ENCODE measurements around the gene TRIM46. TPM values are rescaled to one million over a fixed set of nuclear protein-coding genes. Genes with fewer than 3 reads are reported as not detected.
"Not testable (repeated sequence)": the region's sequence is repeated elsewhere in the genome, so short reads cannot be mapped to it uniquely, and the experiment has no call there.

Gene TRIM46
- total RNA-seq, 1 donor from 2014 or later, result 20.1 TPM

DNA sequence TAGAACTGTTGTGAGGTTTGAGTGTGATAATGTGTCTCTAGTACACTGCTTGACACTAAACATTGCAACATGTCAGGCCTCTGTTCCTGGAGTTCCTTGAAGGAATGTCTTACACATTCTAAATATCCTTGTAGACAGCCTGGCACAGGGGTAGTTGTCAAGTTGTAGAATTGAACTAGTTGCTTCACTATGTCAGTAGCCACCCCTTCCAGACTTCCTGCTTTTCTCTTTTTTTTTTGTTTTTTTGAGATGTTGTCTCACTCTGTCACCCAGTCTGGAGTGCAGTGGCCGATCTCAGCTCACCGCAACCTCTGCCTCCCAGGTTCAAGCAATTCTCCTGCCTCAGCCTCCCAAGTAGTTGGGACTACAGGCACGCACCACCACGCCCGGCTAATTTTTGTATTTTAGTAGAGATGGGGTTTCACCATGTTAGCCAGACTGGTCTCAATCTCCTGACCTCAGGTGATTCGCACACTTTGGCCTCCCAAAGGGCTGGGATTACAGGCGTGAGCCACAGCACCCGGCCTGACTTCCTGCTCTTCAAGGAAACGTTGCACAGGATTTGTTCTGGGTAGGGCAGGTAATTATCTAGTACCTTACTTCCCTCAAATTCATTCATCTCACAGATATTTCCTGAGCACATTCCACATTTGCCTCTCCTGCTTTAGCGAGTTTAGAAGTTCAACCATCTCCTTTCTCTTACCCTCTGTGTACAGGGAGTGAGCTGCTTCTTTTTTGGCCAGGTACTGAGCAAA lies 46.7 kb downstream of the TRIM46 start:
- intact Hi-C loops (cut with micrococcal nuclease), result not testable (repeated sequence)

DNA sequence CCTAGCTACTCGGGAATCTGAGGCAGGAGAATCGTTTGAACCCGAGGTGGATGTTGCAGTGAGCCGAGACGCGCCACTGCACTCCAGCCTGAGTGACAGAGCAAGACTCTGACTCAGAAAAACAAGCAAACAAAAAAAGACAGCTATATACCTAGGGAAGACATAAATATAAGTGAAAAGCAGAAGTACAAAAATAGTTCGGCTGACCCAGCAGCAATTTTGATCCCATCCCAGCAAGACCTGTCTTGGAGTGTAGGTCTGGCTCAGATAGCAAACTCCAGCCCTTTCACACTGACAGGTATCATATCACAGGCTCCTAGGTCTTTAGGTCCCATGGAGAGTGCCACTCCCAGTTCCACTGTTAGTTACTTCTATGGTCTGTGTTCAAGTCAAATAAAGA lies 49.4 kb downstream of the TRIM46 start:
- intact Hi-C loops (cut with micrococcal nuclease), result no loop called here

DNA sequence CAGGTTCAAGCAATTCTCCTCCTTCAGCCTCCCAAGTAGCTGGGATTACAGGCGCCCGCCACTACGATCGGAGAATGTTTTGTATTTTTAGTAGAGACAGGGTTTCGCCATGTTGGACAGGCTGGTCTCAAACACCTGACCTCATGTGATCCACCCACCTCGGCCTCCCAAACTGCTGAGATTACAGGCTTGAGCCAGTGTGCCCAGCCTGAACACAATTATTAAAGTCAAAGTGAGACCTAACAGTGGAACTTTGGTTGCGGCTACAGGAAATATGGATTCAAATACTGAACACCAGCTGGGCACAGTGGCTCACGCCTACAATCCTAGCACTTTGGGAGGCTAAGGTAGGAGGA lies 51.7 kb downstream of the TRIM46 start:
- intact Hi-C loops (cut with micrococcal nuclease), result loop anchor here (5.0 kb wide), 1 partner anchor 138 kb away; no protein-coding TSS in a partner anchor

DNA sequence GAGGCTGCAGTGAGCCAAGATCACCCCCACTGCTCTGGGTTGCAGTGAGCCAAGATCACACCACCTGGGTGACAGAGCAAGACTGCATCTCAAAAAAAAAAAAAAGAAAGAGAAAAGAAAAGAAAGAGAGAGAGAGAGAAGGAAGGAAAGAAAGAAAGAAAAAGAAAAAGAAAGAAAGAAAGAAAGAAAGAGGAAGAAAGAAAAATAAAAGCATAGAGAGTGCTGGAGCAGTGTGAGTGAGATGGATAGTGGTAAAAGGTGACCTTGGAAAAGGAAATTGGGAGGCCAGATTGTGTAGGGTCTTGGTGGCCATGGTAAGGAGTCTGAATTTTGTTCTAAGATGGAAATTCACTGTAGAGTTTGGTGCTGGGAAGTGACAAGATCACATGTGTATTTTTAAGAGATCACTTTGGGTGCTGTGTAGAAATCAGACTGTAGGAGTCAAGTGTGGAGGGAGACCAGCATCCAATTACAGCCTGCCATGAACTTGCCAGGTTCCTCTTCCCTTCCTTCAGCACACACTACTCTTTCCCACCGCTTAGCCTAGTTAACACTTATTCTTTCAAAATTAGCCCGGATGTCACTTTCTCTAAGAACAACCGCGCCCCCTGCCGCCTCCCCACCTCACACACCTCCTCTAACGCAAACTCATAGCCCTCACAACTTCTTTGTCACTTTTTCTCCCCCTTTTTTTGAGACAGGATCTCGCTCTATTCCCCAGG lies 52.7 kb downstream of the TRIM46 start:
- intact Hi-C loops (cut with micrococcal nuclease), result loop anchor here (5.0 kb wide), 1 partner anchor 139 kb away; no protein-coding TSS in a partner anchor

DNA sequence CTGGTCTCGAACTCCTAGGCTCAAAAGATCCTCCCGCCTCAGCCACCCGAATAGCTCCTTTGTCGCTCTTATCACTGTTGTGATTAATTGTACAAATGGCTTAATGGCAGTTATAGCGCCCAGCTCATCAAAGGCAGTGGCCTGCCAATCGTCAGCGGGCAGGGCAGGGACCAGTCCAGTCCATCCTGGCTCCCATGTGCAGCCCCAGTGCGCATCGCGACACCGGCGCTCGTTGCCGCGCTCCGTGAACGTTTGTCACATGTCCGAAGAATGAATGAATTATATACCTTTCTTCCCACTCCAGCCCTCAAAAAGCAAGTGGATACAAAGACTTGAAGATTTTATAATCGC lies 53.2 kb downstream of the TRIM46 start:
- intact Hi-C loops (cut with micrococcal nuclease), result loop anchor here (1.0 to 5.0 kb wide), 8 partner anchors 8 to 253 kb away; partner anchors contain the start of genes CKS1B and ENTREP3

DNA sequence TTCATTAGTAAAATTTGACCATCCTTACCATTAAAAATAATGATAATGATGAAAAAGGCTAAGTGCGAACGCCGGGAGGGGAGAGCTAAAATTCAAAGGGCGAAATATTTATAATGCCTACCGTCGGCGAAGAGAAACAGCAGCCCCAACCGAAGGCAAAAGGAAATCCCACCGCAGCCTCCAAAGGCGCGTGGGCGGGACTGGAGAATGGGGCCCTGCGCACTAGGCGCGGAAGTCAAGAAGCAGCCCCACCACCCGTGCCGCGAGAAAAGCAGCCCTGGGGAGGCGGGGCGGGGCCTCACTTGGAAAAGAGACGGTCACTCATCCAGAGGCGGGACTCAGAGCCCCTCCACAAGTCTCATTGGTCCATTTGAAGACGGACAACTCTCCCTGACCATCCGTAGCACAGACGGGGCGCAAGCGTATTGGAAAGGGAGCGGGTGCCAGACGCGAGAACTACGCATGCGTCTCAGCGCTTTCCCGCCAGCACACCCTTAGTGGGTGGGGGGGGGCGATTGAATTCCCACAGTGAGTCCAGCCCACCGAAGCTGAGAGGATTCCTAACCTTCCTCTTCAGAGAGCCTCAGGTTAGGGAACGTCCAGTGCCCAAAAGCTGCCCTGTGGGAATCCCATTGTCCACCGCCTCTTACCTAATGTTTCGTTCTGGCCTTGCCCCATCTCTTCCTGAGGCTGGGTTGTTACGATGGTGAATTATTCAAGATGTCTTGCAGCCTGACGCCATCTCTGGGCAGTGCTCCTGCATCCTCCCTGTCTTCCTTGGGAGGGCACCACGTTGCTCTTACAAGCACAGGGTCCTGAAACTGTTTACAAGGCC lies 53.8 kb downstream of the TRIM46 start:
- intact Hi-C loops (cut with micrococcal nuclease), result loop anchor here (1.0 to 5.0 kb wide), 8 partner anchors 8 to 253 kb away; partner anchors contain the start of genes CKS1B and ENTREP3

DNA sequence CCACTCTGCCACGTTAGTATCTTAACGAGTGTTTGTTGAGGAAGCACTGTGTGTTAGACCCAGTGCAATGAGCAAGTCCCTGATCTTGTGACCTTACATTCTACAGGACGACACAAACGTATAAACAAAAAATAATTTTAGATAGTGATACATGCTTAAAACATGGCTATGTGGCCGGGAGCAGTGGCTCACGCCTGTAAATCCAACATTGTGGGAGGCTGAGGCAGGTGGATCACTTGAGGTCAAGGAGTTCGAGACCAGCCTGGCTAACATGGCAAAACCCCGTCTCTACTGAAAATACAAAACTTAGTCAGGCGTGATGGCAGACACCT lies 54.4 kb downstream of the TRIM46 start:
- intact Hi-C loops (cut with micrococcal nuclease), result loop anchor here (5.0 kb wide), 1 partner anchor 141 kb away; no protein-coding TSS in a partner anchor

DNA sequence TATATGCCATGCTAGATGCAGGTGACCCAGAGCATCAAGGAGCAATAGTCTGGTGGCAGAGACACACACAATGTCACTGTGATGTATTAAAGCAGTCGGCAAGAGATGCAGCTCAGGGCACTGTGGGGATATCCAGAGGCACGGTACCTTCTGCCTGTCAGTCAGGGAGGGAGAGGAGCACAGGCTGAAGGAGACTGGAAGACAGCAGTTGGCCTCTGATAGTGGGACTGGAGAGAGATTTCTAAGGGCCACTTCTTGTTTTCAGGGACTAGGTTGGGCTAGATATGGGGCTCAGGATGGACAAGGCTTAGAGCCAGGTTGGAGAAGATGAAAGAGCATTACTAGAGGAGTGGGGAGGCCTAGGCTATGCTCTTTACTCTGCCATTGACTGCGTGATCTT lies 57.7 kb downstream of the TRIM46 start:
- intact Hi-C loops (cut with micrococcal nuclease), result not testable (repeated sequence)

DNA sequence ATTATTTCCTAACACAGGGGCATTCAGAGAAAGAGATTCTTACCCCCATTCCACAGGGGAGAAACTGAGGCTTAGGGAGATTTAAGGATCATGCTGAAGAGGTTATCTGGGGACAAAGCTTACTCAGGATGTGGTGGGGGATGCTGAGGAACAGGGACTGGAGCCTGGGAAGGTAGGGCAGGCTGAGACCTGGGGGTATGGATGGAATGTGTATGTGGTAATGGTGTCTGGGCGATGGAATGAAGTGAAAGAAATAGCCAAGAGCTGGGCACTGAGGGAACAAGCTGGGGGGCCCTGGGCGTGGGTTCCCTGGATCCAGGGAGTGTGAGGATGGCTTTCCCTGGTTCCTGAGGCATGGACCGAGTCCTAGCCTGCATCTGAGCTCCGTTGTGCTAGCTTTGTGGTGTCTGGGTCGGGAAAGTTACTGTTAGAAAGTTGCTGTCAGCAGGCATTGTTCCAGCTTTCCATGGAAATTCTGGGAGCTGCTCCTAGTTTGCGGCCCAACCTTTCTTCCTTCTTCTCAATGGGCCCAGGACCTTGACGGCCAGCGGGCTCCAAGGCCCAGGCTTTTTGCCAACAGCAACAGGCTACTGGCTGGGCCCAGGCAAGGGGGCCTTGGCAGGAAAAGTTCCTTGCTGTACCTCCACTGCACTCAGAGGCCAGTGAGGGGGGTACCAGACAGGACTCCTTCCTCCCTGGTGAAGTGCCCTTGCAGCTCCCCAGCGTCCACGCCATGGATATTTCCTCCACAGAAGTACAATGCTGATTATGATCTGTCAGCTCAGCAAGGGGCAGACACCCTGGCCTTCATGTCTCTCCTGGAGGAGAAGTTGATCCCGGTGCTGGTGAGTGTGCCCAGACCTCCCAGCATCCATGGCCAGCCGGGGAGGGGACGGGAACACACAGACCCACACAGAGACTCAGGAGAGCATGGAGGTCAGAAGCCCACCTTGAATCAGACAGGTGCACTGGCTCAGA lies 58.6 kb downstream of the TRIM46 start:
- intact Hi-C loops (cut with micrococcal nuclease), result not testable (repeated sequence)

DNA sequence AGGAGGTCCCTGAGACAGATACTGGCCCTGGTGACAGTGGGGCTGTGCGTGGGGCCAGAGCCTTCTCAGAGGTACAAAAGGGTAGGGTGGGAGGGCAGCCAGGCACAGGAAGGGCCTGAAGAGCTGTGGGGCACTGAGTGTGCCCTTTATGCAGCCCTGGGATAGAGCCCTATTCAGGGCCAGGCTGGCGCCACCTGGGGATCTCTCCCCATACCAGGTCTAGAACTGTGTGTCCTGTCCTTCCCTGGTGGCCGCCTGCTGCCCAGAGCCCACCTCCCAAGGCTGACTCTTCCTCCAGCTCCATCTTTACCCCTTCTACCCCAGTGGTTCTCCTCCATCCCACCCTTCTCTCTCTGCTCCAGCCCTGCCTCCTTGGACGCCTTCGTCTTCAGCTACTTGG lies 59.9 kb downstream of the TRIM46 start:
- intact Hi-C loops (cut with micrococcal nuclease), result not testable (repeated sequence)

Other genes with a start within 250 kb of the TRIM46 start
- 35.1 and 35.3 TPM in 2 replicates for gene PMVK, start 237.1 kb upstream of the TRIM46 start, total RNA-seq
- 119 and 120 TPM in 2 replicates for gene PBXIP1, start 217.8 kb upstream of the TRIM46 start, total RNA-seq
- 45.6 and 47.0 TPM in 2 replicates for gene PYGO2, start 212.1 kb upstream of the TRIM46 start, total RNA-seq
- 81.1 and 86.2 TPM in 2 replicates for gene SHC1, start 203.1 kb upstream of the TRIM46 start, total RNA-seq
- 104 and 112 TPM in 2 replicates for gene CKS1B, start 199.2 kb upstream of the TRIM46 start, total RNA-seq
- gene FLAD1, start 190.5 kb upstream of the TRIM46 start, total RNA-seq, result 55.8 and 56.9 TPM in 2 replicates
- gene LENEP, start 180.3 kb upstream of the TRIM46 start, total RNA-seq, result 0.93 and 0.98 TPM in 2 replicates
- gene ZBTB7B, start 171.0 kb upstream of the TRIM46 start, total RNA-seq, result 158 and 173 TPM in 2 replicates
- 0.15 and 0.29 TPM in 2 replicates for gene DCST2, start 140.1 kb upstream of the TRIM46 start, total RNA-seq
- not detected in 2 replicates for gene DCST1, start 140.0 kb upstream of the TRIM46 start, total RNA-seq
- gene ADAM15, start 122.5 kb upstream of the TRIM46 start, total RNA-seq, result 51.6 and 53.2 TPM in 2 replicates
- gene EFNA4, start 110.1 kb upstream of the TRIM46 start, total RNA-seq, result 5.9 and 6.6 TPM in 2 replicates
- gene EFNA3, start 95.0 kb upstream of the TRIM46 start, total RNA-seq, result 0.90 and 2.3 TPM in 2 replicates
- not detected in 2 replicates for gene EFNA1, start 46.0 kb upstream of the TRIM46 start, total RNA-seq
- gene SLC50A1, start 38.0 kb upstream of the TRIM46 start, total RNA-seq, result 27.9 and 32.5 TPM in 2 replicates
- gene DPM3, start 33.3 kb upstream of the TRIM46 start, total RNA-seq, result 35.7 and 38.4 TPM in 2 replicates
- 224 and 225 TPM in 2 replicates for gene KRTCAP2, start 545 bp upstream of the TRIM46 start, total RNA-seq
- gene THBS3, start 34.0 kb downstream of the TRIM46 start, total RNA-seq, result 19.7 and 20.6 TPM in 2 replicates
- gene MTX1, start 34.8 kb downstream of the TRIM46 start, total RNA-seq, result 40.2 and 43.5 TPM in 2 replicates
- gene ENTREP3, start 81.6 kb downstream of the TRIM46 start, total RNA-seq, result 18.3 and 20.5 TPM in 2 replicates
- gene SCAMP3, start 88.5 kb downstream of the TRIM46 start, total RNA-seq, result 152 and 165 TPM in 2 replicates
- gene CLK2, start 99.7 kb downstream of the TRIM46 start, total RNA-seq, result 88.4 and 91.1 TPM in 2 replicates
- 2.3 and 2.5 TPM in 2 replicates for gene HCN3, start 103.6 kb downstream of the TRIM46 start, total RNA-seq
- not detected in 2 replicates for gene PKLR, start 127.6 kb downstream of the TRIM46 start, total RNA-seq
- 194 and 195 TPM in 2 replicates for gene FDPS, start 135.0 kb downstream of the TRIM46 start, total RNA-seq
- gene RUSC1, start 147.0 kb downstream of the TRIM46 start, total RNA-seq, result 23.9 and 26.3 TPM in 2 replicates